OCI-LY7 (cell line): Measurements from ENCODE around the gene TMEM151B.

Experiments
- CTCF ChIP-seq: fragments of 200-600 bp; sonication (generic); conservative IDR thresholded peaks from 2 replicates; pipeline ENCODE4 v1.5.1; 2014; ENCODE audit warnings: mild to moderate bottlenecking, antibody characterized with exemption, low read length, moderate library complexity, mixed read lengths
- EZH2phosphoT487 ChIP-seq: fragments of 200-600 bp; sonication (generic); IDR thresholded peaks from 2 replicates; pipeline ENCODE4 v1.6.1; 2018; ENCODE audit warnings: low read depth, borderline replicate concordance, mild to moderate bottlenecking, mixed run types, antibody characterized with exemption, low read length, moderate library complexity, mixed read lengths

GRCh38 chr6:44258325-44258863 is 11.9 kb upstream of the TMEM151B start:
- no peak for TF ChIP-seq CTCF
- TF ChIP-seq EZH2phosphoT487: no peak
